Large intestine (tissue), 3 donors: ENCODE results near the gene POLE. TPM values are rescaled to one million over a fixed set of nuclear protein-coding genes. Genes with fewer than 3 reads are reported as not detected.

Experiments
- DNase-seq, 2 donors: peaks; one replicate each; pipeline versions ENCODE4 v3.0.0 to v3.0.0-alpha.2; 2013
- H3K27ac ChIP-seq: one replicate; pipeline ENCODE4 v1.5.1; 2013; ENCODE audit warnings: low read length
- H3K27me3 ChIP-seq: 2 replicates; pipeline ENCODE4 v1.6.1; 2013; ENCODE audit warnings: low read length; ENCODE audit not compliant: control insufficient read depth, insufficient read depth
- H3K36me3 ChIP-seq: 2 replicates; pipeline ENCODE4 v1.6.1; 2013; ENCODE audit warnings: low read length; ENCODE audit not compliant: control insufficient read depth, insufficient read depth
- H3K4me1 ChIP-seq: one replicate; pipeline ENCODE4 v1.6.1; 2013; ENCODE audit warnings: low read length; ENCODE audit not compliant: control insufficient read depth, insufficient read depth
- H3K4me3 ChIP-seq: one replicate; pipeline ENCODE4 v1.5.1; 2013; ENCODE audit warnings: low read length
- H3K9me3 ChIP-seq: one replicate; pipeline ENCODE4 v1.6.1; 2013; ENCODE audit warnings: mild to moderate bottlenecking, low read depth, low read length, moderate library complexity; ENCODE audit not compliant: control insufficient read depth
- WGBS: methylation state at CpG from one replicate; pipeline ENCODE4 v1.1.5; 2013; ENCODE audit warnings: low lambda C conversion rate; ENCODE audit not compliant: insufficient coverage; 5-methylcytosine and 5-hydroxymethylcytosine counted together
- polyA plus RNA-seq: library from polyadenylated mRNA; unstranded; fragments of 120-200 nt; gene quantifications from one replicate; pipeline ENCODE4 v1.2.1, GENCODE V29; 2013

Gene POLE
- polyA plus RNA-seq, 1 donor, result 48.1 TPM

DNA sequence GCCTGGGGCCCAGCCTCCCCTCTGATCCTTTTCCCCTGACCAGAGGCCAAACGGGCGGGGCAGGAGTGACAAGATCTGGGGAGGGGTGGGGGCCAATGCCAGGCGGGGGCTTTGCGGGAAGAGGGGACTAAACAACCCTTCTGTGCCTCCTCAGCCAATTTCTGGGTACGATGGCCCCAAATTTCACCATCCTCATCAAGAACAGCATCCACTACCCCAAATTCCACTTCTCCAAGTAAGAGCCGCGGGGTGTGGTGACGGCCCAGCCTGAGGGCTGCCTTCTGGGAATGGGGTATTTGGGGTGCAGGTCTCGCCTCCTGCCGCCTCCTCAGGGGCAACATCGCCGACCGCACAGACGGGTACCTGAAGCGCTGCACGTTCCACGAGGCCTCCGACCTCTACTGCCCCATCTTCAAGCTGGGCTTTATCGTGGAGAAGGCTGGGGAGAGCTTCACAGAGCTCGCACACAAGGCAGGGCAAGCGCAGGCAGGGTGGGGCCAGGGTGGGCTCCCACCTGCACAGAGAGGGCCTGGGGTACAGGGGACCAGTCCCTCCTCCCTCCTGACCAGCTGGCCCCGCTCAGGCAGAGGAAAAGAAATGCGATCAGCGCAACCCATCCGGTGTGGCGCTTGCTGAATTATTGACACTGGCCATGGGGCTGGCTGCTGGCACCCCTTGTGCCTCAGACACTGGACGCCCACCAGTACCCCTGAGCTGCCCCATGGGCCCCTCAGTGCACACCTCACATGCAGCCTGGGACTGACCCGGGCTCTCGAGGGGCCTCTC lies 66.8 kb downstream of the POLE start:
- Histone ChIP-seq H3K27me3 (peaks cover 48% of the 10 kb centered on the region), H3K36me3 (peaks cover 17% of the 10 kb centered on the region), H3K4me1 (peaks cover 8% of the 10 kb centered on the region), H3K4me3 (no peak overlapping the region), H3K27ac (no peak overlapping the region), H3K9me3 (peaks cover 22% of the 10 kb centered on the region)
- no peak for DNase-seq
- WGBS, result no CpG with 5 or more reads among the region's 29 CpGs

DNA sequence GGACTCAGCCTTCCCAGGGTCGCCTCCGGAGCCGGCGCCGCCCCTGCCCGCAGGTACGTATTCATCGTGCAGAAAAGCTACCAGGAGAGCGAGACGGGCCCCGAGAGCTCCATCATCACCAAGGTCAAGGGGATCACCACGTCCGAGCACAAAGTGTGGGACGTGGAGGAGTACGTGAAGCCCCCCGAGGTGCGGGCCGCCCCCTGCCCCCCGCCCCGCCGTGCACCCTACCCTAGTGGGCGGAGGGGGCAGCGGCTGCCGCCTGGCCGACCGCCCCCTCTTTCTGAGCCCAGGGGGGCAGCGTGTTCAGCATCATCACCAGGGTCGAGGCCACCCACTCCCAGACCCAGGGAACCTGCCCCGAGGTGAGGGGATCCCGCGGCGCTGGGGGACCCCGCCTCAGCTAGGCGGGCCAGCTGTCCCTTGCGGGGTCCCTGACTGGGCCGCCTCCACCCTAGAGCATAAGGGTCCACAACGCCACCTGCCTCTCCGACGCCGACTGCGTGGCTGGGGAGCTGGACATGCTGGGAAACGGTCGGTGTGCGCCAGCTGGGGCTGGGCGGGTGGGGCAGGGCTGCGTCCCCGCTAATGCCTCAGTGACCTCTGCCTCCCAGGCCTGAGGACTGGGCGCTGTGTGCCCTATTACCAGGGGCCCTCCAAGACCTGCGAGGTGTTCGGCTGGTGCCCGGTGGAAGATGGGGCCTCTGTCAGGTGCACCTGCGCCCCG lies 67.6 kb downstream of the POLE start:
- DNase-seq, result no peak
- peaks cover 52% of the 10 kb centered on the region for H3K27me3 ChIP-seq
- no CpG with 5 or more reads among the region's 53 CpGs for WGBS

DNA sequence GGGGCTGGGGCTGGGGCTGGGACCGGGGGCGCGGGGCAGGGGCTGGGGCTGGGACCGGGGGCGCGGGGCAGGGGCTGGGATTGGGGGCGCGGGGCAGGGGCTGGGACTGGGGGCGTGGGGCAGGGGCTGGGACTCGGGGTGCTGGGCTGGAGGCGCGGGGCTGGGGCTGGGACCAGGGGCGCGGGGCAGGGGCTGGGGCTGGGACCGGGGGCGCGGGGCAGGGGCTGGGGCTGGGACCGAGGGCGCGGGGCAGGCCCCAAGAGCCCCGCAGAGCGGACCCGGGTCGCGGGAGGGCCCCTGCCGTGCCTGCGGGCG lies 68.1 kb downstream of the POLE start:
- H3K27ac ChIP-seq, result no peak overlapping the region
- H3K4me1 ChIP-seq, result peaks cover 8% of the 10 kb centered on the region
- H3K36me3 ChIP-seq, result peaks cover 4% of the 10 kb centered on the region
- WGBS, result no CpG with 5 or more reads among the region's 28 CpGs
- DNase-seq, result no peak
- H3K4me3 ChIP-seq, result no peak overlapping the region
- peaks cover 23% of the 10 kb centered on the region for H3K9me3 ChIP-seq
- peaks cover 52% of the 10 kb centered on the region for H3K27me3 ChIP-seq

More for the DNA sequence above, 67.6 kb downstream of the POLE start:
- H3K27ac ChIP-seq, result no peak overlapping the region
- H3K9me3 ChIP-seq, result peaks cover 23% of the 10 kb centered on the region
- H3K4me3 ChIP-seq, result no peak overlapping the region
- peaks cover 10% of the 10 kb centered on the region for H3K36me3 ChIP-seq
- H3K4me1 ChIP-seq, result peaks cover 8% of the 10 kb centered on the region

DNA sequence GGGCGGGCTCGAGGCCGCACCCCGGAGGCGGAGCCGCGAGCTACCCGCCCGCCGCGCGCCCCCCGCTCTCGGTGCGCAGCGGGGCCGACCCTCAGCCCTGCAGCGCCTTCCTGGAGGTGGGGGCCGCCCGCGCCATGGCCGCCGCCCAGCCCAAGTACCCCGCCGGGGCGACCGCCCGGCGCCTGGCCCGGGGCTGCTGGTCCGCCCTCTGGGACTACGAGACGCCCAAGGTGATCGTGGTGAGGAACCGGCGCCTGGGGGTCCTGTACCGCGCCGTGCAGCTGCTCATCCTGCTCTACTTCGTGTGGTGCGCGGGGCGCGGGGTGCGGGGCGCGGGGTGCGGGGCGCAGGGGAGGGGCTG lies 68.5 kb downstream of the POLE start, which contains the start of gene P2RX2:
TSS of gene P2RX2 (plus strand) at position 94 of the 361 bp plus-strand sequence. CDS start at position 135, 41 bp downstream.
- Histone ChIP-seq H3K27ac (no peak within 1 kb of the TSS), H3K27me3 (peaks cover 52% of the 10 kb centered on the region), H3K36me3 (peaks cover under 1% of the 10 kb centered on the region), H3K4me1 (peaks cover 8% of the 10 kb centered on the region), H3K4me3 (peak within 1 kb of the TSS; percentile 3), H3K9me3 (peaks cover 23% of the 10 kb centered on the region)
- no CpG with 5 or more reads among the region's 49 CpGs for WGBS
- no peak for DNase-seq

DNA sequence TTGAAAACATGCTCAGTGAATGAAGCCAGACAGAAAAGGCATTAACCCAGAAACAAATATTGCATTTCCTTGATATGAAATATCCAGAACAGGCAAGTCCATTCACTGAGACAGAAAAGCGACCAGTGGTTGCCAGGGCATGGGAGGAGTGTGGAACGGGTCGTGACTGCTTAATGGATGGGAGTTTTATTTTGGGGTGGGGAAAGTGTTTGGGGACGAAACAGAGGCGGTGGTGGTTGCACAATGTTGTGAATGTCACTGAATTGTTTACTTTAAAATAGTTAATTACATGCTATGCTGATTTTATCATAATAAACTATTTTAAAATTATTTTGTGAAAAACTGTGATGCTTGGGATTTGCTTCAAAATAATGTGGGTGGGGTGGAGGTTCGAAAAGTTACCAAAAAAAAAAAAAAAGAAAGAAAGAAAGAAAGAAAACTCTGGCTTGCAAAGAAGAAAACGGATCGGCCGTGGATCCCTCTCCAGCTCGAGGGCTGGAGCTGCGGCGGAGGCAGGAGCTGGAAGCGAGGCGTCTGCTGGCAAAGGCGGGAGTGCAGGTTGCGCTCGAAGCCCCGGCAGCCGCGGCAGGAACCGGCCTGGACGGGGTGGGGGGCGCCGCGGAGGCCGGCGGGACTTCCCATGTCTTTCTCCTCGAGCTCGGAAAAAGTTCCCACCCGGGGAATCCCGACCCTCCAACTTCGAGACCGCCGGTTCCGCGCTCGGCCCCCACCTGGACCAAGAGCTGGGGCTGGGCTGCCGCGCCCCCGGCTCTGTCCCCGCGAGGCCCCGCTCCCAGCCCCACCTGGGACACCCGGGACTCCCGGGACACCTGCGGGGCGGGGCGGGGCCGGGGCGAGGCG lies 69.1 kb downstream of the POLE start:
- DNase-seq, result no peak
- peak overlapping the region; percentile 3 for H3K4me3 ChIP-seq
- no peak overlapping the region for H3K27ac ChIP-seq
- 65% methylated on average over 5 of the region's 51 CpGs for WGBS
- H3K36me3 ChIP-seq, result no peaks in the 10 kb centered on the region
- peaks cover 23% of the 10 kb centered on the region for H3K9me3 ChIP-seq
- H3K27me3 ChIP-seq, result peaks cover 52% of the 10 kb centered on the region
- peaks cover 8% of the 10 kb centered on the region for H3K4me1 ChIP-seq

DNA sequence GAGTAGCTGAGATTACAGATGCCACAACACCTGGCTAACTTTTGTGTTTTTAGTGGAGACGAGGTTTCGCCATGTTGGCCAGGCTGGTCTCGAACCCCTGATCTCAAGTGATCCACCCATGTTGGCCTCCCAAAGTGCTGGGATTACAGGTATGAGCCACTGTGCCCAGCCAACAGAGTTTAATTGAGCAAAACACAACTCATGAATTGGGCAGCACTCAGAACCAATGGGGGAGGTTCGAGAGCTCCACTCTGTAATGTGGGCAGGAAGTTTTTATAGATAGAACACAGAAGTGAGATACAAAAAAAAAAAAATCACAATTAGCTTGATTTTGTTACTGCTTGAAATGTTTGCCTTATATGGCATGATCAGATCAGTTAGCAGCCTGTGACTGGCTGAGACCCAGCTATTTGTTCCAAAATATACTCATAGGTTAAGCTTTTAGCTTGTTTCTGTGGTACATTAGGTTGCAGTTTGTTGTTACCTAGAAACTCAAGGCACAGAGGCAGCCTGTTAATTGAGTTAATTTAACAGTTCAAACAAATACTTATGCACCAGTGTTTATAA lies 69.9 kb downstream of the POLE start:
- Histone ChIP-seq H3K4me3 (no peak overlapping the region), H3K27me3 (peaks cover 52% of the 10 kb centered on the region), H3K4me1 (peaks cover 5% of the 10 kb centered on the region), H3K36me3 (no peaks in the 10 kb centered on the region), H3K27ac (no peak overlapping the region), H3K9me3 (peaks cover 23% of the 10 kb centered on the region)
- no CpG with 5 or more reads among the region's 4 CpGs for WGBS
- no peak for DNase-seq

DNA sequence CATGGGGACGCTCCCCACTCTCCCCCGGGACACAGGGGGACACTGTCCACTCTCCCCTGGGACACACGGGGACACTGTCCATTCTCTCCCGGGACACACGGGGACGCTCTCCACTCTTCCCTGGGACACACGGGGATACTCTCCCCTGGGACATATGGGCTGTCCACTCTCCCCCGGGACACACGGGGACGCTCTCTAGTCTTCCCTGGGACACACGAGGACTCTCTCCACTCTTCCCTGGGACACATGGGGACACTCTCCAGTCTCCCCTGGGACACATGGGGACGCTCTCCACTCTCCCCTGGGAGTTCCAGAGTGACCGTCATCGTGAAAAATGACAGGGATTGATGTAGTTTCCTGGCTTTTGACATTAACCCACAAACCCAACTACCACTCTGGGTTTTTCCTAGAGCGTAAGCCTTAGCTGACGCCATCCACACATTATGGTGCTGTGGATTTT lies 71.5 kb downstream of the POLE start:
- peaks cover 33% of the 10 kb centered on the region for H3K9me3 ChIP-seq
- no peak overlapping the region for H3K4me3 ChIP-seq
- no peak overlapping the region for H3K27ac ChIP-seq
- DNase-seq, result no peak
- H3K27me3 ChIP-seq, result peaks cover 63% of the 10 kb centered on the region
- no CpG with 5 or more reads among the region's 16 CpGs for WGBS
- no peaks in the 10 kb centered on the region for H3K36me3 ChIP-seq
- H3K4me1 ChIP-seq, result peaks cover 5% of the 10 kb centered on the region

DNA sequence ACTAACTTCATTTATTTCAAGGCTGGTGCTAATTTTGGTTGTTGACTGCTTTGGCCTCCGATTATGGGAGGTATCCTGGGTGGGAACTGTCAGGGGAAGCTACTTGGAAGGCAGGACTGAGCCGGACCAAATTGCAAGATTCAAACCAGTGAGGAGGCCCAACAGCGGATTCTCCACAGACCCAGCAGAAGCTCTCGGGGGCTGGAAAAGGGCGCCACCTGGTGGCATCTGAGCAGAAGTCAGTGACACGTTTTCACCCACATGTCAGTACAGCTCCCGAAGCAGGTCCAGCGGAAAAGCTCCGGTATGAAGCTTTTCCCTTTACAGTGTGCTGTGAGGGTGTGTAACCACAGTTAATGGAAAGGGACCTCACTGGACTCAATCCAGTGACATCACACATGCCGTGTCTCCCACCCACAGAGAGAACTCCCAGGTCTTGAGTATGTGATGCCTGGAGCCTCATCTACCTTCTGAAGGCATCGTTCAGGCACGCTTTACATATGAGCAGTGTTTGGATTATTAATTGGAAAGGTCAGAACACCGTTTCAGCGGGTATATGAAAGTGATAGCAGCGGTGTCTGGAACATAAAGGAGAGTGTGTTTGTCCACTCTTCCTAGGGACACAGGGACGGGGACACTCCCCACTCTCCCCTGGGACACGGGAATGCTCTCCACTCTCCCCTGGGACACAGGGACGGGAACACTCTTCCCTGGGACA lies 72.1 kb downstream of the POLE start:
- Histone ChIP-seq H3K9me3 (peaks cover 34% of the 10 kb centered on the region), H3K4me1 (peaks cover 2% of the 10 kb centered on the region), H3K27me3 (peaks cover 63% of the 10 kb centered on the region), H3K36me3 (no peaks in the 10 kb centered on the region), H3K27ac (no peak overlapping the region), H3K4me3 (no peak overlapping the region)
- DNase-seq, result peak; percentile 70 to 73
- WGBS, result no CpG with 5 or more reads among the region's 18 CpGs

DNA sequence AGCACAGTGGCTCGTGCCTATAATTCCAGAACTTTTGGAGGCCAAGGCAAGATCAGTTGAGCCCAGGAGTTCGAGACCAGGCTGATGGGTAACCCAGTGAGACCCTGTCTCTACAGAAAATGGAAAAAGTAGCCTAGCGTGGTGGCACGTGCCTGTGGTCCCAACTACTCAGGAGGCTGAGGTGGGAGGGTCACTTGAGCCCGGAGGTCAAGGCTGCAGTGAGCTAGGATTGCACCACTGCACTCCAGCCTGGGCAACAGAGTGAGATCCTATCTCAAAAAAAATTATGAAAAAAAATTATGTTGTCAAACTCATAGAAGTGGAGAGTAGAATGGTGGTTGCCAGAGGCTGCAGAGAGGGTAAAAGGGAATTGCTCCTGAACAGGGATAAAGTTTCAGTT lies 73.1 kb downstream of the POLE start:
- Histone ChIP-seq H3K36me3 (no peaks in the 10 kb centered on the region), H3K27ac (no peak overlapping the region), H3K4me3 (no peak overlapping the region), H3K27me3 (peaks cover 63% of the 10 kb centered on the region), H3K9me3 (peaks cover 30% of the 10 kb centered on the region), H3K4me1 (no peaks in the 10 kb centered on the region)
- WGBS, result no CpG with 5 or more reads among the region's 5 CpGs
- no peak for DNase-seq
